NT2/D1 (cell line): Measurements from ENCODE around the gene CDK19.
A peak's percentile ranks its signal among the peaks of the same experiment; 100 is the strongest.

Source experiments
- DNase-seq: peaks from one replicate; pipeline ENCODE4 v3.0.0-alpha.2; 2011; ENCODE audit warnings: low read depth, low spot score
- H3K27me3 ChIP-seq: 2 replicates; pipeline ENCODE4 v1.6.0; 2011; ENCODE audit warnings: mild to moderate bottlenecking; ENCODE audit not compliant: insufficient read length, insufficient read depth
- H3K36me3 ChIP-seq: 2 replicates; pipeline ENCODE4 v1.6.1; 2011; ENCODE audit warnings: mild to moderate bottlenecking, low read length, mixed read lengths; ENCODE audit not compliant: insufficient read depth, insufficient read length
- H3K4me1 ChIP-seq: 2 replicates; pipeline ENCODE4 v1.5.1; 2011; ENCODE audit not compliant: insufficient read depth, insufficient read length
- H3K4me3 ChIP-seq: 2 replicates; pipeline ENCODE4 v1.5.1; 2011; ENCODE audit warnings: low read depth; ENCODE audit not compliant: insufficient read length
- H3K9ac ChIP-seq: 2 replicates; pipeline ENCODE4 v1.6.0; 2011; ENCODE audit warnings: low read depth; ENCODE audit not compliant: insufficient read length
- H3K9me3 ChIP-seq: 2 replicates; pipeline ENCODE4 v1.5.1; 2011; ENCODE audit warnings: mild to moderate bottlenecking, low read length; ENCODE audit not compliant: insufficient read depth
- SUZ12 ChIP-seq: IDR thresholded peaks from 2 replicates; pipeline ENCODE4 v1.6.1; 2011; ENCODE audit not compliant: insufficient read length, insufficient read depth; ENCODE audit errors: extremely low read depth
- YY1 ChIP-seq: IDR thresholded peaks from 2 replicates; pipeline ENCODE4 v1.6.1; 2011; ENCODE audit not compliant: insufficient read length, insufficient read depth
- ZNF274 ChIP-seq: IDR thresholded peaks from 2 replicates; pipeline ENCODE4 v1.6.1; 2011; ENCODE audit warnings: mild to moderate bottlenecking, low read depth, low read length

CDK19 gene

GRCh38 chr6:110815411-110816409 is at the start of gene CDK19:
Gene CDK19 (minus strand): TSS chr6:110815469. CDS start chr6:110815136, 333 bp downstream.
- peak within 1 kb of the TSS; percentile 89 for H3K4me3 ChIP-seq
- peak; percentile 93 for DNase-seq
- no peaks in the 10 kb centered on the region for H3K36me3 ChIP-seq
- H3K4me1 ChIP-seq, result no peaks in the 10 kb centered on the region
- H3K9ac ChIP-seq, result peak within 1 kb of the TSS; percentile 91
- TF ChIP-seq YY1 (no peak), ZNF274 (no peak), SUZ12 (no peak)
- no peaks in the 10 kb centered on the region for H3K9me3 ChIP-seq
- no peaks in the 10 kb centered on the region for H3K27me3 ChIP-seq

GRCh38 chr6:110864824-110865223 is 49.6 kb upstream of the CDK19 start:
- Histone ChIP-seq H3K4me3 (no peak overlapping the region), H3K9me3 (no peaks in the 10 kb centered on the region), H3K36me3 (no peaks in the 10 kb centered on the region), H3K9ac (no peak overlapping the region), H3K27me3 (no peaks in the 10 kb centered on the region), H3K4me1 (no peaks in the 10 kb centered on the region)
- no peak for TF ChIP-seq SUZ12
- TF ChIP-seq ZNF274, result no peak
- TF ChIP-seq YY1, result no peak
- DNase-seq, result no peak

GRCh38 chr6:110859335-110859792 is 44.1 kb upstream of the CDK19 start:
- TF ChIP-seq YY1 (no peak), ZNF274 (no peak), SUZ12 (no peak)
- DNase-seq, result no peak
- Histone ChIP-seq H3K27me3 (no peaks in the 10 kb centered on the region), H3K9me3 (no peaks in the 10 kb centered on the region), H3K4me3 (no peak overlapping the region), H3K4me1 (no peaks in the 10 kb centered on the region), H3K36me3 (no peaks in the 10 kb centered on the region), H3K9ac (no peak overlapping the region)

- Histone ChIP-seq H3K9me3 (no peaks in the 10 kb centered on the region), H3K9ac (no peak overlapping the region), H3K4me1 (no peaks in the 10 kb centered on the region), H3K4me3 (no peak overlapping the region), H3K27me3 (no peaks in the 10 kb centered on the region), H3K36me3 (no peaks in the 10 kb centered on the region)
- no peak for DNase-seq
- TF ChIP-seq ZNF274 (no peak), YY1 (no peak), SUZ12 (no peak)
These were observed 43.4 kb upstream of the CDK19 start for GRCh38 chr6:110858562-110859214.

GRCh38 chr6:110858016-110858415 is 42.7 kb upstream of the CDK19 start:
- no peaks in the 10 kb centered on the region for H3K36me3 ChIP-seq
- no peak overlapping the region for H3K9ac ChIP-seq
- H3K27me3 ChIP-seq, result no peaks in the 10 kb centered on the region
- no peak overlapping the region for H3K4me3 ChIP-seq
- DNase-seq, result no peak
- TF ChIP-seq ZNF274, result no peak
- H3K9me3 ChIP-seq, result no peaks in the 10 kb centered on the region
- H3K4me1 ChIP-seq, result no peaks in the 10 kb centered on the region

- Histone ChIP-seq H3K4me1 (no peaks in the 10 kb centered on the region), H3K9ac (no peak overlapping the region), H3K9me3 (no peaks in the 10 kb centered on the region), H3K27me3 (no peaks in the 10 kb centered on the region), H3K4me3 (no peak overlapping the region), H3K36me3 (no peaks in the 10 kb centered on the region)
- no peak for TF ChIP-seq YY1
- TF ChIP-seq SUZ12, result no peak
- no peak for TF ChIP-seq ZNF274
- no peak for DNase-seq
These were observed 41.0 kb upstream of the CDK19 start for GRCh38 chr6:110856296-110856695.

- no peak for TF ChIP-seq SUZ12
- TF ChIP-seq YY1, result no peak
- no peak for TF ChIP-seq ZNF274
- no peaks in the 10 kb centered on the region for H3K36me3 ChIP-seq
- no peaks in the 10 kb centered on the region for H3K4me1 ChIP-seq
- no peaks in the 10 kb centered on the region for H3K9me3 ChIP-seq
- no peaks in the 10 kb centered on the region for H3K27me3 ChIP-seq
- H3K9ac ChIP-seq, result no peak overlapping the region
- DNase-seq, result no peak
- H3K4me3 ChIP-seq, result no peak overlapping the region
These were observed 38.6 kb upstream of the CDK19 start for GRCh38 chr6:110853754-110854477.
